B cell (primary cell): ENCODE results near the gene RNU1-4. TPM values are rescaled to one million over a fixed set of nuclear protein-coding genes. Genes with fewer than 3 reads are reported as not detected.
"Not testable (repeated sequence)": the region's sequence is repeated elsewhere in the genome, so short reads cannot be mapped to it uniquely, and the experiment has no call there.

Experiments
- ATAC-seq: fragments of 200-7000 bp; cut with Tn5 transposase; one replicate; pipeline ENCODE4 v1.10.0; 2021; ENCODE audit warnings: low read depth, mild to moderate bottlenecking, moderate number of reproducible peaks, moderate library complexity
- CTCF ChIA-PET: fragments of 350-600 bp; sonication (Branson Sonifier 250); formaldehyde crosslinking; loops from one replicate; lab custom pipeline; 2021; ENCODE audit warnings: antibody characterized with exemption, inconsistent platforms; lab: Charles Lee
- POLR2A ChIA-PET: fragments of 350-600 bp; sonication (Branson Sonifier 250); formaldehyde crosslinking; loops from one replicate; lab custom pipeline; 2021; ENCODE audit warnings: antibody characterized with exemption; lab: Charles Lee
- DNase-seq: peaks from one replicate; pipeline ENCODE4 v3.0.0; 2013
- H2AFZ ChIP-seq: 2 replicates; pipeline ENCODE4 v1.6.1; 2012; ENCODE audit warnings: mild to moderate bottlenecking, low read depth, low read length; ENCODE audit not compliant: insufficient read depth, poor library complexity, severe bottlenecking
- H3K27ac ChIP-seq, 2 donors: 1 replicate in 1 of 2; 2 replicates in 1 of 2; pipeline ENCODE4 v1.5.1; 2012 to 2013; ENCODE audit warnings: low read length in 2 of 2, mild to moderate bottlenecking in 2 of 2, moderate library complexity in 1 of 2
- H3K27me3 ChIP-seq, 4 experiments: fragments of 200-600 bp in 1 of 4; sonication (generic) in 1 of 4; replicated peaks in 1 of 4; 1 replicate in 2 of 4; 2 replicates in 2 of 4; pipeline versions ENCODE4 v1.6.1 to v1.7.0; 2013 to 2016; ENCODE audit warnings: low read length in 3 of 4, mild to moderate bottlenecking in 2 of 4, mixed read lengths in 1 of 4, moderate library complexity in 1 of 4; ENCODE audit not compliant: insufficient read depth in 4 of 4, control insufficient read depth in 3 of 4; ENCODE audit errors: control extremely low read depth in 1 of 4
- H3K36me3 ChIP-seq, 2 experiments: replicated peaks in 1 of 2; 1 replicate in 1 of 2; 2 replicates in 1 of 2; pipeline versions ENCODE4 v1.6.1 to v1.7.1; 2013; ENCODE audit warnings: low read length in 1 of 2; ENCODE audit not compliant: insufficient read depth in 2 of 2, control insufficient read depth in 1 of 2; ENCODE audit errors: control extremely low read depth in 1 of 2, extremely low read depth in 1 of 2
- H3K4me1 ChIP-seq, 2 donors: fragments of 200-600 bp in 1 of 2; sonication (generic) in 1 of 2; 1 replicate in 1 of 2; 2 replicates in 1 of 2; pipeline versions ENCODE4 v1.5.1 to v1.6.1; 2013 to 2017; ENCODE audit warnings: low read length in 2 of 2; ENCODE audit not compliant: control insufficient read depth in 2 of 2, insufficient read depth in 2 of 2
- H3K4me2 ChIP-seq: replicated peaks from 2 replicates; pipeline ENCODE3; 2012; ENCODE audit warnings: mild to moderate bottlenecking, low read depth, low read length; ENCODE audit not compliant: poor library complexity, severe bottlenecking
- H3K4me3 ChIP-seq, 5 experiments: fragments of 200-600 bp in 1 of 5; sonication (generic) in 1 of 5; 1 replicate in 3 of 5; 2 replicates in 2 of 5; pipeline versions ENCODE4 v1.5.1 to v1.7.0; 2011 to 2016; ENCODE audit warnings: low read length in 4 of 5, mild to moderate bottlenecking in 4 of 5, low read depth in 2 of 5, control low read depth in 1 of 5, moderate library complexity in 1 of 5; ENCODE audit not compliant: insufficient read depth in 1 of 5; ENCODE audit errors: control extremely low read depth in 1 of 5, extremely low read depth in 1 of 5
- H3K79me2 ChIP-seq: fragments of 200-600 bp; sonication (generic); one replicate; pipeline ENCODE4 v1.6.0; 2016; ENCODE audit warnings: low read length; ENCODE audit not compliant: control insufficient read depth, insufficient read depth
- H3K9ac ChIP-seq: fragments of 200-600 bp; sonication (generic); 2 replicates; pipeline ENCODE4 v1.6.1; 2017; ENCODE audit warnings: mild to moderate bottlenecking, low read length, moderate library complexity
- H3K9me3 ChIP-seq, 3 donors: one replicate each; pipeline versions ENCODE4 v1.6.1 to v1.7.1; 2013; ENCODE audit warnings: low read length in 2 of 3; ENCODE audit not compliant: control insufficient read depth in 2 of 3, insufficient read depth in 1 of 3; ENCODE audit errors: control extremely low read depth in 1 of 3
- H4K20me1 ChIP-seq: 2 replicates; pipeline ENCODE4 v1.6.0; 2012; ENCODE audit warnings: mild to moderate bottlenecking, low read length; ENCODE audit not compliant: insufficient read depth, control insufficient read depth, poor library complexity, severe bottlenecking
- H3K27ac Mint-ChIP-seq: one replicate; pipeline ENCODE4 v1.8.0; 2021; ENCODE audit warnings: mixed read lengths
- H3K27me3 Mint-ChIP-seq: one replicate; pipeline ENCODE4 v1.8.0; 2021; ENCODE audit warnings: mixed read lengths
- H3K4me1 Mint-ChIP-seq: one replicate; pipeline ENCODE4 v1.8.0; 2021; ENCODE audit warnings: mixed read lengths
- H3K4me3 Mint-ChIP-seq: one replicate; pipeline ENCODE4 v1.8.0; 2021; ENCODE audit warnings: mixed read lengths
- H3K9me3 Mint-ChIP-seq: one replicate; pipeline ENCODE4 v1.8.0; 2022; ENCODE audit warnings: mixed read lengths; ENCODE audit not compliant: insufficient read depth
- WGBS: methylation state at CpG from one replicate; pipeline ENCODE4 v1.1.5; 2013; ENCODE audit warnings: missing lambda C conversion rate; ENCODE audit not compliant: insufficient coverage; 5-methylcytosine and 5-hydroxymethylcytosine counted together
- intact Hi-C: fragments of 100-400 bp; cut with micrococcal nuclease; formaldehyde crosslinking; loops from one replicate; pipeline ENCODE4 v1.10.0; 2022
- polyA plus RNA-seq: library from polyadenylated mRNA; depleted of rRNA; stranded (reverse); fragments of >200 nt; gene quantifications from 2 replicates; pipeline ENCODE4 v1.2.3, GENCODE V29; 2012
- total RNA-seq, 2 donors: library from RNA; stranded (reverse); fragments of 120-200 nt in 1 of 2; gene quantifications; 1 replicate in 1 of 2; 2 replicates in 1 of 2; pipeline versions ENCODE4 v1.2.3 to v1.2.4, GENCODE V29; 2013 to 2022

The RNU1-4 gene
- total and polyA plus RNA-seq, 2 donors (not counting 1 experiment from before 2014, with no cell fraction given): 4,377 TPM; not detected in 1

DNA sequence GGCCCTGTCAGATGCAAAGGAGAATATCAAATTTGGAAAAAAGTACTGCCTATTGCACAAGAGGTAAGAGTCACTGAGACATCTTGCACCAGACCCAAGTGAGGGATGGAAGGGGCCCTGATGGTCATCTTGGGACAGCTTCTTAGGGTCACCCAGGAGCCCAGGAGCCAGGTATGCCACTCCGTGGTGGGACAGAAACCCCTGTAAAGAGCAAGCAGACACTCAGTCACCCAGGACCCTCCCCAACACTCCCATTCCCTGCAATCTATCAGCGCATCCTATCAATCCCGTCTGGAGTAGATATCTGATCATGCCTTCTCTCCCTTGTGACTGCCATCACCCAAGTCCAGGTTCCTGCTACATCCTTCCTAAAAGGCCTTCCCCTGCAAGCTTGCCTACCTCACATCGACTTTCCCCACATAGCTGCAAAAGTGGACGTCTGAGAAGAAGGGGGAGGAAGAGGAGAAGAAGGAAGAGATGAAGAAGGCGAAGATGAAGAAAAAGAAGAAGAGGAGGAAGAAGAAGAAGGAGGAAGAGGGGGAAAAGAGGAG lies 30.7 kb downstream of the RNU1-4 start:
- H2AFZ ChIP-seq, H3K9ac ChIP-seq, H3K9me3 Mint-ChIP-seq, H3K4me1 Mint-ChIP-seq, ATAC-seq, H3K36me3 ChIP-seq, POLR2A ChIA-PET, CTCF ChIA-PET, H3K27me3 ChIP-seq, H3K27ac Mint-ChIP-seq, H3K4me3 Mint-ChIP-seq, H3K4me1 ChIP-seq, intact Hi-C loops, H3K9me3 ChIP-seq, H3K27ac ChIP-seq, H3K4me2 ChIP-seq, H3K79me2 ChIP-seq, H3K4me3 ChIP-seq, H4K20me1 ChIP-seq: not testable (repeated sequence)
- 46% methylated on average over 3 of the region's 6 CpGs for WGBS
- H3K27me3 Mint-ChIP-seq: peaks cover 23% of the 10 kb centered on the region
- DNase-seq: peak; percentile 5

- H3K4me1 ChIP-seq, CTCF ChIA-PET, ATAC-seq, H3K9ac ChIP-seq, H3K4me2 ChIP-seq, H3K79me2 ChIP-seq, H3K9me3 Mint-ChIP-seq, intact Hi-C loops, H3K4me3 ChIP-seq, H2AFZ ChIP-seq, POLR2A ChIA-PET, H3K36me3 ChIP-seq, H3K4me3 Mint-ChIP-seq, H3K9me3 ChIP-seq, H3K4me1 Mint-ChIP-seq, H3K27ac Mint-ChIP-seq, H3K27ac ChIP-seq, H4K20me1 ChIP-seq, H3K27me3 ChIP-seq: not testable (repeated sequence)
- H3K27me3 Mint-ChIP-seq: peaks cover 19% of the 10 kb centered on the region
- peak; percentile 6 for DNase-seq
- 85% methylated on average over 8 of the region's 21 CpGs for WGBS
Measured at GRCh38 chr1:16772275-16773204, 32.2 kb downstream of the RNU1-4 start.

GRCh38 chr1:16773205-16773596 lies 32.9 kb downstream of the RNU1-4 start:
- CTCF ChIA-PET, H3K27ac Mint-ChIP-seq, H3K4me1 Mint-ChIP-seq, DNase-seq, H3K4me3 Mint-ChIP-seq, intact Hi-C loops, H3K4me2 ChIP-seq, H3K4me1 ChIP-seq, H2AFZ ChIP-seq, H3K79me2 ChIP-seq, H3K27me3 ChIP-seq, H3K36me3 ChIP-seq, H4K20me1 ChIP-seq, POLR2A ChIA-PET, H3K4me3 ChIP-seq, H3K9ac ChIP-seq, H3K27ac ChIP-seq, ATAC-seq, H3K9me3 Mint-ChIP-seq, H3K9me3 ChIP-seq: not testable (repeated sequence)
- H3K27me3 Mint-ChIP-seq: peaks cover 25% of the 10 kb centered on the region
- WGBS: 86% methylated on average over 7 of the region's 9 CpGs

DNA sequence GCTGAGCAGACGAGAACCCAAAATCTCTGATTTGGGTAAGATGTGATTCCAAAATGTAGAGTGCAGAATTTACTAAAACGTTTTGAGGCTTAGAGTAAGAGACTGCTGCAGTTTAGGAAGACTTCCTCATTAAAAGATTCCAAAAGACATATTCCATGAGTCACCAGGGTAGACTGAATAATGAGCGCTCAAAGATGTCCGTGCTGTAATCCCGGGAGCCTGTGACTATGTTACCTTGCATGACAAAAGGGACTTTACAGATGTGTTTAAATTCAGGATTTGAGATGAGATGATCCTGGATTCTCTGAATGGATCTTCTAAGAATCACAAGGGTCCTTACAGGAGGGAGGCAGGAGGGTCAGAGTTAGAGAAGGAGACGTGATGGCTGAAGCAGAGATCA lies 33.4 kb downstream of the RNU1-4 start:
- H3K36me3 ChIP-seq, H3K9me3 Mint-ChIP-seq, H3K27me3 ChIP-seq, H2AFZ ChIP-seq, intact Hi-C loops, H3K9me3 ChIP-seq, H3K27ac ChIP-seq, H3K4me2 ChIP-seq, DNase-seq, CTCF ChIA-PET, H4K20me1 ChIP-seq, POLR2A ChIA-PET, H3K4me1 ChIP-seq, H3K79me2 ChIP-seq, H3K4me1 Mint-ChIP-seq, H3K9ac ChIP-seq, H3K4me3 ChIP-seq, H3K4me3 Mint-ChIP-seq, ATAC-seq, H3K27ac Mint-ChIP-seq: not testable (repeated sequence)
- peaks cover 25% of the 10 kb centered on the region for H3K27me3 Mint-ChIP-seq
- WGBS: no CpG with 5 or more reads among the region's 6 CpGs
